ENCODE results near the gene HOXD10.

The HOXD10 gene

GRCh38 chr2:176115883-176116813 is at the start of gene HOXD10:
Gene HOXD10 (plus strand): TSS chr2:176116778. CDS start chr2:176116834, 56 bp downstream.
- peak; percentile 90 for DNase-seq (ENCODE audit: low spot score)

- no peak for DNase-seq (ENCODE audit: low spot score)
Measured at GRCh38 chr2:176067589-176068418, 48.8 kb upstream of the HOXD10 start.

DNA sequence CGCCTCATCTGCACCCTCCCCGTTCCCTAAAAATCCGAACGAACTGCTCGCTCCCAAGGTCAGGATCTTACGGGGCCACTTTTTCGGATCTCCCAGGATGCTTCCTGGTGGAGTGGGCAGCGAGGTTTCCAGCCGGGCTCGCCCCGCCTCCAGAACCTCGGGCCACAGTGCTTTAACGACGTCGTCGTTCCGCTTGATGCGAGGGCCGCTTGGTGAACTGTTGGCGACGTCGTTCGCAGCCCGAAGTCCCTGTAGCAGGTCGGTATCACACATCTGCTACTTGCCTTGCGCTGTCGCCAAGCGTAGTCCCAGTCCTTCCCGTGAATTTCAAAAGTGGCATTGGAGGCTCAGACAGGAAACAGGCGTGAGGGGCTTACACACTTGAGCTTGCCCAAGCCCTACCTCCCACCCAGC is 48.2 kb upstream of the HOXD10 start:
- no peak for DNase-seq (ENCODE audit: low spot score)

DNA sequence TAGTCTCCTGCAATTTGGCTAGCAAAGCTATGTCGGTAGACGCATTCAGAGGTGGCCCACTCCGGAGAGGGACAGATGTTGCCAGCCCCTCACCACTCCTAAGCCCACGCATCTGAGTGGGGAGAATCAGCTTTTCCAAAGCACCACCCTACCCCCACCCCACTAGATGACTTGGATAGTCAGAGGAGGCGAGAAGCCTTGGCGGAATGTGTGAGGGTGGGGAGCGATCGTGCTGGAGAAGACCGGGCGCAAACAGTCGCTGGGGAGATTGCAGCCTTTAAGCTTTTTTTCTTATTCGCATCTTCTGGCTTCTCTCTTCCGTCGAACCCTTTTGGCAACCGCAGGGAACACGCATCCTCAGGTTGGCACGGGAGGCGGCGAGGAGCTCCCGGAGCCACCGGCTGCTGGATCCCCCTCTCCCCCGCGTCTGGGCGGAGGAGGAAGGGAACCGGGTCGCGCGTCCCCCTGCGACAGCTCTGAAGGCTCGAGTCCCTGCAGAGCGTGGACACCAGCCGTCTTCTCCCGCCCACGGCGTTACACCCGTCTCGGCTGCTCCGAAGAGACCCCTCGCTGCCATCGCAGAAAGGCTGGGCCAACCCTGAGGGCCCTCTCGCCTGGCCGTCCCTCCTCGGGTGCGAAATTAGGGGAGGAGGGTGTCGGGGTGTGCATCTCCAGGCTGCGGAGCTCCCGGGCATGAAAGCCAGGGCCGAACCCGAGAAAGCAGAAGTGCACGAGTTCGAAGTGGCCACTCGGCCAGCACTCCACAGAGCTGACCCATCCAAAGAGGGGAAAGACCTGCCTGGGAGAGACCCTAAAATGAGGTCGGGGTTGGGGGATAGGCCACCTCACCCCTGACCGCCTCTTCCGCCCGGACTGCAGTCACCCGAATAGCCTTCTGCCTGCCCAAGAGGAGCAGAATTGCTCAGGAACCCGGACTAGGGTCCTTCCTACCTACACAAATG is 45.0 kb upstream of the HOXD10 start:
- no peak for DNase-seq (ENCODE audit: low spot score)

DNA sequence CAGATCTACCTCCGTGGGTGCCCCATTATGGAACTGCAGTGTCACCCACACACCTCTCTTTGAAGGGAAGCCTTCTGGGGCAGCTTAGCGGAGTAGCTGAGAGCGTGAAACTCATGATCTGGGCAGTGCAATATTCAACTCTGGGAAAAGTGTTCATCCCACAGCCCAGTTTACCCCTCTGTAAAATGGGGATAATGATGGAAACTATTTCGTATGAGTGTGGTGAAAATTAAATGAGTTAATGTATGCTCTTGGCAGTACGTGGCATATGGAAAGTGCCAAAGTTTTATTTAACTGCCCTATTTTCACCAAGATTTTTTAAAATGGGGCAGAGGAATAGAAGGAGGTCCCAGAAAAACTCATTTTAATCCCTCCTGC is 44.3 kb upstream of the HOXD10 start:
- DNase-seq (ENCODE audit: low spot score), result no peak

GRCh38 chr2:176072951-176073904 is 43.4 kb upstream of the HOXD10 start:
- no peak for DNase-seq (ENCODE audit: low spot score)

DNA sequence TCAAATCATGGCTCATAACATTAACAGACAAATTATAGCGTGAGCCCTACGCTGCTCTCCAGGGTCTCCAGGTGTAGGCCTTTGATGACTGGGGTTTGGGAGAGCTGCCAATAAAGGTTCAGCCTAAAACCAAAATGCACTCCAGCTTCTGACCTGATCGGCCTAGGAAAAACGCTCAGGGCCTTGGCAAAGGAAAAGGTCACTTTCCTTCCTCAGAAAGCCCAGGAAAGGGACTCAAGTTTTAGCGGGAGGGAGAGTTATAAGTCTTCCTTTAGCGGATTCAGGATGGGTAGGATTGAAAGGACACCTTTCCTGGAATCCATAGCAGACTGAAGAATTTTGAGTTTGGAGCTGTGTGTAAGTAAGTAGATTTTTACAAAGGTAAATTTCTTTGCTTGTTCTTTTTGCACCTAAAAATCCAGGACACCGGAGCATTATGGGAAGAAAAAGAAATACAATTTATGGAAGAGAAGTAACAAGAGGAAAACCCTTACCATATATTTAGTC is 41.6 kb upstream of the HOXD10 start:
- no peak for DNase-seq (ENCODE audit: low spot score)

- DNase-seq (ENCODE audit: low spot score), result no peak
Measured at GRCh38 chr2:176075481-176075880, 41.1 kb upstream of the HOXD10 start.

DNA sequence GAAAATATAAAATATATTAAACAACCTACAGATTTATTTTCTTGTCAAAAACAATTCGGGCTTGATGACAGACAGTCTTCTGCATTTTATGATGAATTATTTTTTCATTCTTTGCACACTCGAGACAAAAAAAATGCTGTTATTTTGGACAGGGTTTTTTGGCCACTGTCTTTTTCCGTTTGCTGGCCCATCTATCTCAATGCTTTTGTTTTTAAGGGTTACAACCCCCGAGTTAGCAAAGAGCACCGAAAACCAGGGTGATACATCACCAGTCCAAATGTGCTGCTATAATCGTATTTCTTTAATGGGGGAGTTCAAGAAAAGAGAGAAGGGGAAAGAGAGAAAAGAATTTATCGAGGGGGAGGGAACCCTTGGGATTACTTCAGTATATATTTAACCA is 40.5 kb upstream of the HOXD10 start:
- no peak for DNase-seq (ENCODE audit: low spot score)

DNA sequence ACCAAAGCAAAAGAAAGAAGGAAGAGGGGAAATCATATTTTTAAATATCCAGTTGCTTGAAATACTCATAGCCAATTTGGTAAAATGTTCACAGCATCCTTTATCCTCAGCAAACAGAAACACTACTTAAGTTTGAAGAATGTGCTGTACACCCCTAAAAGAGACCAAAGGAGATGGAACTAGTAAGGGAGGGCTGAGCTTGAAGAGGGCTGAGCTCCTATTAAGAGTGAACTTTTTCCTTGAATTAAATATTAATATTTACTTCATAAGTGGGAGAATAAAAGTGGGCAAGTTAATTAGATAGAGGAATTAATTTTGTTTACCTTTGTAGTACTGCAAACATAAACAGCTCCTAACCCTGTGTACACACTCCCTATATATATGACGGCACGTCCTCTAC is 39.8 kb upstream of the HOXD10 start:
- DNase-seq (ENCODE audit: low spot score), result no peak

DNA sequence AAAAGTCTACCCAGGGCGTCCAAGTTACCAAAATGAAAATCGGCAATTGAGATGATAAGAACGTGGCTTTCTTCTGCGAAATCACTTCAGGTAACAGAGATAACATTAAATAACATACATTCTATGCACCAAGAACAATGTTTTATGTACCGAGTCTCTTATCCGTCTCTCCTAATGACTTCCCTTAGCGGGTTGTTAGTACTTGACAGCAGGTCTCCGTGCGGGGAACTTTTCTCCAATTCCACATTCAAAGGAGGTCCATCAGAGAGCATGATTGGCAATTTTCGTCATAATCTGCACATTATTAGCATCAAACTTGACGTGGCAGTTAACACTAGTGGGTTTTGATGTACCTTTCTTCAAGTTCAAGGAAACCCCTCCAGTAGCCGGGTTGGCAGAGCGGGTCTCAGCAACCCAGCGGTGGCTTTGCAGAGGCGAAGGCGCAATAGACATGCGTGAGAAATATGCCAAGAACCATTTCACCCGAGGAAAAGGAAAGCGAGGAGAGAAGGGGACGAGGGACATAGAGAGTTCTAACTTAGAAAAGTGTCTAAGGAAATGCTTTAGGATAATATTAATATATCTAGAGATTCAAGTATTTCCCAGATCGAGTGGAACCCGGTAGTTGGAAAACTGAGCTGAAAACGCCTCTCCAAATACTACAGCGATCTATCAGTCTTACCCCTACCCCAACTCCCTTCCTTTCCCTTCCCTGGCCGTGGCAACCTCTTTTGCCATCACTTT is 37.9 kb upstream of the HOXD10 start:
- no peak for DNase-seq (ENCODE audit: low spot score)

DNA sequence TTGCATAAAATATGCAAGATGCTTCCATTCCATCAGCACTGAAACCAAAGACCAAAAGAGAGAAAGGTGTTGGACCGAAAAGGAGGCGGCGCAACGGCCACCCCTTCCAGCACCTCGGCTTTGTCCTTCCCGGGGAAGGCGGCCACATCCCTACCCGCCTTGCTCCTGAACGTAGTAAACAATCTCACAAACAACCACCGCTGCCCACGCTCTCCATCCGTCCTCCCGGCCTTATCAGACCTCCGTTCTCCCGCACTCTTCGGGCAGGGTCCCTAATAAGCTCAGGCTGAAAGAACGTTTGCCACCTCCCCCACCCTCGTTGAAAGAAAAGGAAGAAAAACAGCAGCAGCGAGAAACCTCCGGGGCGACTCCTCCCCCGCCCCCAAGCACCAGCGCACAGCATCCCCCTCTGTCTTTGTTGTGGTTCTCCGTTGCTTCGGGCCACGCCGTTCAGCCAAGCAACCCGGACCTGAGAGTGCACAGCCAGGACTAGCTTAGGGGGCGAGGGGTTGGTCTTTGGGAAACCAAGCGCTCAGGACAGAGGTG is 37.2 kb upstream of the HOXD10 start:
- DNase-seq (ENCODE audit: low spot score), result no peak

GRCh38 chr2:176079831-176080539 is 36.6 kb upstream of the HOXD10 start:
- DNase-seq (ENCODE audit: low spot score), result peak; percentile 85

GRCh38 chr2:176080540-176081375 is 35.8 kb upstream of the HOXD10 start:
- no peak for DNase-seq (ENCODE audit: low spot score)

- no peak for DNase-seq (ENCODE audit: low spot score)
Measured at GRCh38 chr2:176081376-176081836, 35.2 kb upstream of the HOXD10 start.

- DNase-seq (ENCODE audit: low spot score), result no peak
Measured at GRCh38 chr2:176081837-176082524, 34.6 kb upstream of the HOXD10 start.

- DNase-seq (ENCODE audit: low spot score), result no peak
Measured at GRCh38 chr2:176082525-176082823, 34.1 kb upstream of the HOXD10 start.

Data from GM03348 (cell line).